ENCODE measurements around the gene SCMH1. TPM values are rescaled to one million over a fixed set of nuclear protein-coding genes. Genes with fewer than 3 reads are reported as not detected.

The SCMH1 gene
- total RNA-seq, 1 experiment from 2014 or later, result 19.4 TPM

DNA sequence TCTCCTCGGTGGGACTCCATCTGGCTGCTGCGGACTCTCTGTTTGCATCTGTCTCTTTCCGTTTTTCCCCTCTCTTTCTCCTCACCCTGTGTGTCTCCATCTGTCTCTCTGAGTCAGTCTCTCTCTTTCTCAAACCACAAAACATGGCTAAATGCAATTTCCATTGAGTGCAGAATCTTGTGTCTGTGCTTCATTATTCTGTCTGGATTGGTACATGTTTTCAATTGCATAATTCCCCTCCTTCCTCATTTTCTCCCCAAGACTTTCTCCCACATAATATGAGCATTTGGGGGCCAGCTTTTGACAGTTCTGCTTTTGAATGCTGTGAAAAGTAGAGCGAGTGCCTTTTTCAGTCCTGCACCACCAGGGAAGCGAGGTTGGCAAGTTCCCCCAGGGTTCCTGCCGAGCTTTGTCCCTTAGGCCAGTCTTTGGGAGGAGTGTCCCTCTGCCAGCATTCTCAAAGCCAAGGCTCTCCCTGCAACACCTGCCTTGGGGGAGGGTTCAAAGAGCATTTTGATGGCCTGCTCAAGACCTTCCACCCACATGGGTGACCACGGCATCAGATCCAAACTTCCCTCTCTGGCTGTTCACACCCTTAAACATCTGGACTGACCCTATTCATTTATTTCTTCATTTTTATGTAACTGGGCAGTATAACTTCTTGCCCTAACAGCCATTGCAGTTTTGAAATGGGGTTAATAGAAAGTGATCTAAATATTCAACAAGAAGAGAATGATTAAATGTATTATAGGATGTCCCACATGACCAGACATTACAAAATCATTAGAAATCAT is 32.8 kb upstream of the SCMH1 start:
- H3K27me3 Mint-ChIP-seq (ENCODE audit: low read depth), result no peaks in the 10 kb centered on the region
- H3K4me1 Mint-ChIP-seq, result no peaks in the 10 kb centered on the region
- ATAC-seq (no peak), DNase-seq (ENCODE audit: low spot score) (no peak)
- H3K36me3 Mint-ChIP-seq, result no peaks in the 10 kb centered on the region
- CTCF ChIA-PET, result interaction anchor here (1.2 to 1.7 kb wide), 3 partner anchors 48 to 160 kb away, joined by 3 to 4 read pairs (median 4); no protein-coding TSS in a partner anchor
- TF ChIP-seq ZNF423 (CRISPR knock-in tag; IDR thresholded peaks at IDR 0.05), result no peak
- TF ChIP-seq, protein P1, sequence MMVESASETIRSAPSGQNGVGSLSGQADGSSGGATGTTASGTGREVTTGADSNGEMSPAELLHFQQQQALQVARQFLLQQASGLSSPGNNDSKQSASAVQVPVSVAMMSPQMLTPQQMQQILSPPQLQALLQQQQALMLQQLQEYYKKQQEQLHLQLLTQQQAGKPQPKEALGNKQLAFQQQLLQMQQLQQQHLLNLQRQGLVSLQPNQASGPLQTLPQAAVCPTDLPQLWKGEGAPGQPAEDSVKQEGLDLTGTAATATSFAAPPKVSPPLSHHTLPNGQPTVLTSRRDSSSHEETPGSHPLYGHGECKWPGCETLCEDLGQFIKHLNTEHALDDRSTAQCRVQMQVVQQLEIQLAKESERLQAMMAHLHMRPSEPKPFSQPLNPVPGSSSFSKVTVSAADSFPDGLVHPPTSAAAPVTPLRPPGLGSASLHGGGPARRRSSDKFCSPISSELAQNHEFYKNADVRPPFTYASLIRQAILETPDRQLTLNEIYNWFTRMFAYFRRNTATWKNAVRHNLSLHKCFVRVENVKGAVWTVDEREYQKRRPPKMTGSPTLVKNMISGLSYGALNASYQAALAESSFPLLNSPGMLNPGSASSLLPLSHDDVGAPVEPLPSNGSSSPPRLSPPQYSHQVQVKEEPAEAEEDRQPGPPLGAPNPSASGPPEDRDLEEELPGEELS (CRISPR knock-in tag; IDR thresholded peaks at IDR 0.05), result no peak
- TF ChIP-seq CREB1 (CRISPR knock-in tag; IDR thresholded peaks at IDR 0.05), result no peak
- no peak for TF ChIP-seq NR1H2 (CRISPR knock-in tag; IDR thresholded peaks at IDR 0.05)
- TF ChIP-seq, protein P2, sequence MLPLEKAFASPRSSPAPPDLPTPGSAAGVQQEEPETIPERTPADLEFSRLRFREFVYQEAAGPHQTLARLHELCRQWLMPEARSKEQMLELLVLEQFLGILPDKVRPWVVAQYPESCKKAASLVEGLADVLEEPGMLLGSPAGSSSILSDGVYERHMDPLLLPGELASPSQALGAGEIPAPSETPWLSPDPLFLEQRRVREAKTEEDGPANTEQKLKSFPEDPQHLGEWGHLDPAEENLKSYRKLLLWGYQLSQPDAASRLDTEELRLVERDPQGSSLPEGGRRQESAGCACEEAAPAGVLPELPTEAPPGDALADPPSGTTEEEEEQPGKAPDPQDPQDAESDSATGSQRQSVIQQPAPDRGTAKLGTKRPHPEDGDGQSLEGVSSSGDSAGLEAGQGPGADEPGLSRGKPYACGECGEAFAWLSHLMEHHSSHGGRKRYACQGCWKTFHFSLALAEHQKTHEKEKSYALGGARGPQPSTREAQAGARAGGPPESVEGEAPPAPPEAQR (CRISPR knock-in tag; IDR thresholded peaks at IDR 0.05), result no peak
- H3K9me3 Mint-ChIP-seq, result no peaks in the 10 kb centered on the region
- H3K27ac Mint-ChIP-seq, result no peak overlapping the region; the same call in 1 of the 2 replicates
- no peak overlapping the region for H3K4me3 Mint-ChIP-seq
- POLR2A ChIA-PET, result no interaction called here

DNA sequence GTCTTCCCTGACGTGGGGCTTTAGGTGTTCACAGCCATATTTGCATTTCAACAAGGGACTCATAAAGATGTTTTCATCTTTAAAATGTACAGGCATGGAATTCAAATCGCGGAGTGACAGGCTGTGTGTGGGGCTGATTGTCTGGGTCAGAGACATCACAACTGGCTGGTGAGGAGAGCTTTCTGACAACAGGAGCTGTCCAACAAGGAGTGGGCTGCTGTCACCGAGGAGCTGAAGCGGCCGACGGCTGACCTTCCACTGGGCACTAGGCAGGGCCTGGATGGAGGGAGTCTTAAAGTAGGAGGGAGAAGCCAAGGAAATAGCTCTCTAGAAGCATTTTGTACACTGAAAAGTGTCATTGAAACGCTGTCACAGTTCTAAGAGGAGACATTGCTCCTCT is 30.5 kb upstream of the SCMH1 start:
- Mint-ChIP-seq H3K36me3 (no peaks in the 10 kb centered on the region), H3K27ac (no peak overlapping the region), H3K9me3 (no peaks in the 10 kb centered on the region), H3K4me3 (no peak overlapping the region), H3K4me1 (peaks cover 3% of the 10 kb centered on the region), H3K27me3 (ENCODE audit: low read depth) (no peaks in the 10 kb centered on the region)
- TF ChIP-seq TEAD1 (CRISPR knock-in tag; IDR thresholded peaks at IDR 0.05), result no peak
- POLR2A ChIA-PET, result no interaction called here
- DNase-seq (ENCODE audit: low spot score), result no peak
- ATAC-seq, result no peak
- CTCF ChIA-PET, result interaction anchor here (0.9 to 1.2 kb wide), 5 partner anchors 10 to 244 kb away, joined by 3 to 9 read pairs (median 4); no protein-coding TSS in a partner anchor

DNA sequence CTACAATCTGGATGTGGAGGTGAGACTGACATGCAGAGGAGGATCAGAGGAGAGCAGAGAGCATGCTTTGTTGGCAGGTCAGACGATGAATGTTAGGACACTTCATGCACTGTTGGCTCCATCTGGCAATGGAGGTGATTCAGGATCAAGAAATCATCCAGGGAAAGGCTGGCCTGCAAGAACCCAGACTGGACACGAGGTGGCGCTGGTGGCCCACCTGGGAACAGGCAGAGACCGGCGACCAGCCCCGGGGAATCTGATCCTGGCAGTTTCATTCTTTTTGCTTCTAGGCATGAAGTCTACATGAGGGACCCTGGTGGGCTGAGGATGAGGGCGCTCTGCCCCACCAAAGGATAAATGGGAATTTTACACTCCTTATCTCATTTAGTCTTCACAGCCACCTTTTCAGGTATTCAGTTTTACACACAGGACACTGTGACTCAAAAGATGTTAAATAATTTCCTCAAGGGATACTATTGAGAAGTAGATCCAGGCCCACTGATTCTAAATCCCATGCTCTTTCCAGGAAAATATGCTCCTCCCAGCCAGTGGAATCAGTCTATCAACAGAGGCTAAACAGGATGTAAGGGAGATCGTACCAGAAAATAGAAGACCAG is 26.2 kb upstream of the SCMH1 start:
- POLR2A ChIA-PET, result interaction anchor here (0.6 kb wide), 1 partner anchor 169 kb away, joined by 5 read pairs; no protein-coding TSS in a partner anchor
- Mint-ChIP-seq H3K4me3 (no peak overlapping the region), H3K9me3 (no peaks in the 10 kb centered on the region), H3K27ac (no peak overlapping the region), H3K36me3 (no peaks in the 10 kb centered on the region), H3K27me3 (ENCODE audit: low read depth) (no peaks in the 10 kb centered on the region), H3K4me1 (peaks cover 7% of the 10 kb centered on the region)
- TF ChIP-seq NFE2L1 (CRISPR knock-in tag; IDR thresholded peaks at IDR 0.05), result no peak
- TF ChIP-seq, protein P3, sequence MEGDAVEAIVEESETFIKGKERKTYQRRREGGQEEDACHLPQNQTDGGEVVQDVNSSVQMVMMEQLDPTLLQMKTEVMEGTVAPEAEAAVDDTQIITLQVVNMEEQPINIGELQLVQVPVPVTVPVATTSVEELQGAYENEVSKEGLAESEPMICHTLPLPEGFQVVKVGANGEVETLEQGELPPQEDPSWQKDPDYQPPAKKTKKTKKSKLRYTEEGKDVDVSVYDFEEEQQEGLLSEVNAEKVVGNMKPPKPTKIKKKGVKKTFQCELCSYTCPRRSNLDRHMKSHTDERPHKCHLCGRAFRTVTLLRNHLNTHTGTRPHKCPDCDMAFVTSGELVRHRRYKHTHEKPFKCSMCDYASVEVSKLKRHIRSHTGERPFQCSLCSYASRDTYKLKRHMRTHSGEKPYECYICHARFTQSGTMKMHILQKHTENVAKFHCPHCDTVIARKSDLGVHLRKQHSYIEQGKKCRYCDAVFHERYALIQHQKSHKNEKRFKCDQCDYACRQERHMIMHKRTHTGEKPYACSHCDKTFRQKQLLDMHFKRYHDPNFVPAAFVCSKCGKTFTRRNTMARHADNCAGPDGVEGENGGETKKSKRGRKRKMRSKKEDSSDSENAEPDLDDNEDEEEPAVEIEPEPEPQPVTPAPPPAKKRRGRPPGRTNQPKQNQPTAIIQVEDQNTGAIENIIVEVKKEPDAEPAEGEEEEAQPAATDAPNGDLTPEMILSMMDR (IDR thresholded peaks at IDR 0.05), result peak; percentile 93
- peak; percentile 92 for ATAC-seq
- CTCF ChIA-PET, result interaction anchor here (1.0 to 1.1 kb wide), 3 partner anchors 63 to 164 kb away, joined by 4 to 6 read pairs (median 4); no protein-coding TSS in a partner anchor
- peak; percentile 86 for DNase-seq (ENCODE audit: low spot score)

DNA sequence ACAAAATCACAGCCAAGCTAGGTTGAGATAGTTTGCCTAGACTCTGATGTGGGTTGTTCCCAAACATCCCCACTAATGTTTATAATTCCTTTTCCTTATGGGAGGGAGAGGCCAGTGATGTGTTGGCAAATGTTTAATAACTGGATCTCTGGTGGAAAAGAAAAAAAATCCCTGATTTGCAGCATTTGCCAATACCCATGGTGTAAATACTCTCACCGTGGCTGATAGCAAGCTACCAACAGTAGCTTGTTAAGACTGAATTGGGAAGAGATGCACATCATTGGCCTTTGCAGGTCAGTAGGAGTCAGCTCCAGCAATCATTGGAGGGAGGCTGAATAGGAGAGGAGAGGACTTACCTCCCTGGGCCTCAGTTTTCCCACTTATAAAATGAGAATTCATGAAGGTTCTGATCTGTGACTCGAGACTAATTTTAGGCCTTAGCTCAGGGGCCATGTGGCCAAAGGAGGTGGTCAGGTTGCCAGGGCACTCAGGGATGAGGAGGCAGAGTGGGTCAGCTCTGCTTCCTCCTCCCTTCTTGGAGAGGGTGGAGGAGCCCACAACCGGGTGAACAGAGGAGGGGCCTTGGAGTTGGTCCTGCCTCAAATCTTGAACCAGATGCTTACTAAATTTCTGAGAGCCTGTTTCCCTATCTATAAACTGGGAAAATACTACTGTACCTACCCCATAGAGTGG is 20.0 kb upstream of the SCMH1 start:
- no peak for DNase-seq (ENCODE audit: low spot score)
- ATAC-seq, result no peak
- H3K9me3 Mint-ChIP-seq, result peaks cover under 1% of the 10 kb centered on the region; the same call in 1 of the 2 replicates
- H3K4me1 Mint-ChIP-seq, result peaks cover 4% of the 10 kb centered on the region; the same call in 1 of the 2 replicates
- POLR2A ChIA-PET, result no interaction called here
- TF ChIP-seq NFYB (CRISPR knock-in tag; conservative IDR thresholded peaks at IDR 0.05; ENCODE audit: low read depth) (no peak), RORB (CRISPR knock-in tag; IDR thresholded peaks at IDR 0.05) (no peak), CREM (CRISPR knock-in tag; IDR thresholded peaks at IDR 0.05) (no peak)
- no peak overlapping the region for H3K4me3 Mint-ChIP-seq
- no peaks in the 10 kb centered on the region for H3K27me3 Mint-ChIP-seq (ENCODE audit: low read depth)
- no peak overlapping the region for H3K27ac Mint-ChIP-seq
- no peaks in the 10 kb centered on the region for H3K36me3 Mint-ChIP-seq
- CTCF ChIA-PET, result interaction anchor here (1.8 kb wide), 1 partner anchor 21 kb away, joined by 5 read pairs; no protein-coding TSS in a partner anchor
